ENCODE data around the gene HOXD12. TPM values are rescaled to one million over a fixed set of nuclear protein-coding genes. Genes with fewer than 3 reads are reported as not detected.

Gene HOXD12
- total RNA-seq, 2 donors from 2014 or later = 0.36 TPM; not detected in 1

DNA sequence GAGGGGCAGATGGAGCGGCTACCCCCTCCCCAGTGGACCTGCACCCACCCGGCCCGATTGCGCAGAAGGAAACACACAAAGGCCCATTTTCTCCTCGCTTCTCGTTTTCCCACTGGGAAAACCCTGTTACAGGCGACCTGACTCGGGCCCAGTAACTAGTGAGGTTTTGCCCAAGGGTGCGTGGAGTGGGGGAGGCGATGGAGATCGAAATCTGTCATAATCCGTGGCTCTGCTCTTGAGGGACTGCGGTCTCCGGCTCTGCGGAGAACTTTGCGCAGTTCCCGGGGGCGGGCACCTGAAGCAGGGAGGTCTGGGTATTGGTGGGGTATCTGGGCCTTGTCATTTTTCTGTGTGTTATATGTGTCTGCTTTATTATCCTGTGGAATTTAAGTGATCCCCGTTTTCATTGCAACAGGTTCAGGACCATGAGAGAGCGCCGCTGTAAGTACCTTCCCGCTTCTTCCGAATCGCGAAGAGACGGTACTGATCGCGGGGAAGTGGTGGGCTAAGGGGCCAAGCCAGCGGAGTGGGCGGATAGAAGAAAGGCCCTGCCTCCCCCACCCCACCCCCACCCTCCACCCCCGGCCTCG lies 47.7 kb downstream of the HOXD12 start:
- Histone ChIP-seq H3K9me3 (no peaks in the 10 kb centered on the region), H3K4me1 (replicated peaks) (no peaks in the 10 kb centered on the region), H3K27ac (no peak overlapping the region), H3K36me3 (no peaks in the 10 kb centered on the region), H3K4me3 (no peak overlapping the region), H3K27me3 (replicated peaks; ENCODE audit: insufficient read depth) (no peaks in the 10 kb centered on the region)
- intact Hi-C loops (cut with DNase I) = no loop called here
- TF ChIP-seq POLR2A (IDR thresholded peaks at IDR 0.05) (no peak), POLR2AphosphoS5 (IDR thresholded peaks at IDR 0.05) (no peak), CTCF (IDR thresholded peaks at IDR 0.05) (no peak)
- no peak for DNase-seq (ENCODE audit: low spot score)
- 55% methylated on average over 32 of the region's 32 CpGs for WGBS

- H3K9me3 ChIP-seq = no peaks in the 10 kb centered on the region
- DNase-seq (ENCODE audit: low spot score) = no peak
- H3K36me3 ChIP-seq = no peaks in the 10 kb centered on the region
- no peak overlapping the region for H3K27ac ChIP-seq
- WGBS = 49% methylated on average over 26 of the region's 31 CpGs
- no peaks in the 10 kb centered on the region for H3K4me1 ChIP-seq (replicated peaks)
- H3K27me3 ChIP-seq (replicated peaks; ENCODE audit: insufficient read depth) = no peaks in the 10 kb centered on the region
- intact Hi-C loops (cut with DNase I) = no loop called here
- TF ChIP-seq CTCF (IDR thresholded peaks at IDR 0.05) (no peak), POLR2A (IDR thresholded peaks at IDR 0.05) (no peak), POLR2AphosphoS5 (IDR thresholded peaks at IDR 0.05) (no peak)
- H3K4me3 ChIP-seq = no peak overlapping the region
These were observed 48.4 kb downstream of the HOXD12 start for GRCh38 chr2:176147800-176148496.

- Histone ChIP-seq H3K36me3 (no peaks in the 10 kb centered on the region), H3K4me3 (no peak overlapping the region), H3K4me1 (replicated peaks) (no peaks in the 10 kb centered on the region), H3K9me3 (no peaks in the 10 kb centered on the region), H3K27ac (no peak overlapping the region), H3K27me3 (replicated peaks; ENCODE audit: insufficient read depth) (no peaks in the 10 kb centered on the region)
- no peak for TF ChIP-seq CTCF (IDR thresholded peaks at IDR 0.05)
- no peak for TF ChIP-seq POLR2AphosphoS5 (IDR thresholded peaks at IDR 0.05)
- TF ChIP-seq POLR2A (IDR thresholded peaks at IDR 0.05) = no peak
- intact Hi-C loops (cut with DNase I) = no loop called here
- DNase-seq (ENCODE audit: low spot score) = no peak
- whole genome bisulfite sequencing = 71% methylated on average over 11 of the region's 11 CpGs
These were observed 49.3 kb downstream of the HOXD12 start for GRCh38 chr2:176148751-176149421.

DNA sequence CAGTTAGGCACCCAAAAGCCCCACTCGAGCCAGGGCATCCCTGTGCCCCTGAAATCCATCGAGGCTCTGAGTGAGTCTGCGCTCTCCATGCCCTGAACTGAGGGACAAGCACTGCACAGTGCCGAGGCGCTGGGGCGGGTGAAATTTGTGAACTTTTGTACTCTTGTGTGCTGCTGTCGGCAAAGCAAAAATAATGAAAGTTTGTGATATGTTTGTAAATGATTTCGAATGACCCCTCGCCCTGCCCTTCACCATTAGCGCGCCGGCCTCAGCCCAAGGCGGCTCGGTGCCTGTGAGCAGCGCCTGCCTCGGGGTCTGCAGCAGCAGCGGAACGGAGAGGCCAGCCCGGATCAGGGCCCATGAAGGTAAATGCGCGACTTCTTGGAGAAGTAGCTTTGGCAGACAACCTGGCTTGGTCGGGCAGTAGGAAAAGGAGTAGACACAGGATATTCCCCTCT lies 49.9 kb downstream of the HOXD12 start:
- H3K27me3 ChIP-seq (replicated peaks; ENCODE audit: insufficient read depth) = no peaks in the 10 kb centered on the region
- no peak overlapping the region for H3K4me3 ChIP-seq
- H3K36me3 ChIP-seq = no peaks in the 10 kb centered on the region
- WGBS = 75% methylated on average over 22 of the region's 22 CpGs
- H3K4me1 ChIP-seq (replicated peaks) = no peaks in the 10 kb centered on the region
- intact Hi-C loops (cut with DNase I) = no loop called here
- H3K27ac ChIP-seq = no peak overlapping the region
- H3K9me3 ChIP-seq = no peaks in the 10 kb centered on the region
- no peak for DNase-seq (ENCODE audit: low spot score)
- TF ChIP-seq POLR2AphosphoS5 (IDR thresholded peaks at IDR 0.05) (no peak), CTCF (IDR thresholded peaks at IDR 0.05) (no peak), POLR2A (IDR thresholded peaks at IDR 0.05) (no peak)

Data from prostate gland (tissue), 2 donors.